ENCODE data around the gene PCSK6.
A peak's percentile ranks its signal among the peaks of the same experiment; 100 is the strongest.

PCSK6 gene

DNA sequence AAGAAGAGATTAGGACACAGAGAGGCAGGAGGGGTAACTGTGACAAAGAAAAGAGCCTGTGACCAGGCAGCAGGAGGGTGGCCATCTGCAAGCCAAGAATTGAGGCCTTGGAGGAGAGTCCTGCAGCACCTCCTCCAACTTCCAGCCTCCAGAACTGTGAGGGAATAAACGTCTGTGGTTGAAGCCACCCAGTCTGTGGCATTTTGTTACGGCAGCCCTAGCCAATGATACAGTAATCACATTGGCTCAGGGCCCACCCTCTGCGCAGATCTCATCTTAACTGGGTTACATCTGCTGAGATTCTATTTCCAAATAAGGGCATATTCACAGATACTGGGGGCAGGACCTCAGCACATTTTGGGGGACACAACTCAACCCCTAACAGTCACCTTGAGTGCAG is 223.5 kb downstream of the PCSK6 start:
- H3K4me3 ChIP-seq (replicated peaks in 1 of 2; ENCODE audit: low read depth in 2 of 2, low read length in 2 of 2), result no peak overlapping the region
- TF ChIP-seq, protein P1, sequence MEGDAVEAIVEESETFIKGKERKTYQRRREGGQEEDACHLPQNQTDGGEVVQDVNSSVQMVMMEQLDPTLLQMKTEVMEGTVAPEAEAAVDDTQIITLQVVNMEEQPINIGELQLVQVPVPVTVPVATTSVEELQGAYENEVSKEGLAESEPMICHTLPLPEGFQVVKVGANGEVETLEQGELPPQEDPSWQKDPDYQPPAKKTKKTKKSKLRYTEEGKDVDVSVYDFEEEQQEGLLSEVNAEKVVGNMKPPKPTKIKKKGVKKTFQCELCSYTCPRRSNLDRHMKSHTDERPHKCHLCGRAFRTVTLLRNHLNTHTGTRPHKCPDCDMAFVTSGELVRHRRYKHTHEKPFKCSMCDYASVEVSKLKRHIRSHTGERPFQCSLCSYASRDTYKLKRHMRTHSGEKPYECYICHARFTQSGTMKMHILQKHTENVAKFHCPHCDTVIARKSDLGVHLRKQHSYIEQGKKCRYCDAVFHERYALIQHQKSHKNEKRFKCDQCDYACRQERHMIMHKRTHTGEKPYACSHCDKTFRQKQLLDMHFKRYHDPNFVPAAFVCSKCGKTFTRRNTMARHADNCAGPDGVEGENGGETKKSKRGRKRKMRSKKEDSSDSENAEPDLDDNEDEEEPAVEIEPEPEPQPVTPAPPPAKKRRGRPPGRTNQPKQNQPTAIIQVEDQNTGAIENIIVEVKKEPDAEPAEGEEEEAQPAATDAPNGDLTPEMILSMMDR (IDR thresholded peaks at IDR 0.05; ENCODE audit: low read depth, low read length), result no peak
- DNase-seq (ENCODE audit: low read depth in 2 of 2), result peak in 1 of 2 donors; percentile 65

DNA sequence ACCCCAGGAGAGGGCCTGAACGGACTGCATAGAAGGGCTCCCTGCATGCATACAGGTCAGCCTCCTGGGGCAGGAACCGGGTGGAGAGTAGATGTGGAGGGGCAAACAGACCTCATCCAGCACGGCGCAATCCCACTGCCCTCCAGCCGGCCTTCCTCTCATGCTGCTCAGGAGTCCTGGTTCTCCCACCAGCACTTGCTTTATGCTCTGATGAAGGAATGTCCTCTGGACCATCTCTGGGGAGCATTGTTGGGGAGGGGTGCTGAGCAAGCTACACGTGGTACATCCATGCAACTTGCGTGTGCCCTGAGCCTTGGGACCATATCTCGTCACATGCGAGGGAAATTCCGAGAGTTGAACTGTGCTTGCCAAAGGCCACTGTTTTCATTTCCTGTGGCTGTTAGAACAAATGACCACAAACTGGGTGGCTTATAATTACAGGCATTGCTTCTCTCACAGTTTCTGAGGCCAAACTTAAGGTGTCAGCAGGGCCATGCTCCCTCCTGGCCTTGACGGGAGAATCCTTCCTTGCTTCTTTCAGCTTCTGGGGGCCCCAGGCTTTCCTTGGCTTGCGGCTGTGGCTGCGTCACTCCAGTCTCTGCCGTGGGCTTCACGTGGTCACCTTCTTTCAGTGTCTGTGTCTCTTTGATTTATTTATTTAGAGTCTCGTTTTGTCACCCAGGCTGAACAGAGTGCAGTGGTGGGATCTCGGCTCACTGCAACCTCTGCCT is 224.4 kb downstream of the PCSK6 start:
- no peak overlapping the region for H3K4me3 ChIP-seq (replicated peaks in 1 of 2; ENCODE audit: low read depth in 2 of 2, low read length in 2 of 2)
- TF ChIP-seq, protein P1 (IDR thresholded peaks at IDR 0.05; ENCODE audit: low read depth, low read length), result no peak
- DNase-seq (ENCODE audit: low read depth in 2 of 2), result peak in 1 of 2 donors; percentile 69

DNA sequence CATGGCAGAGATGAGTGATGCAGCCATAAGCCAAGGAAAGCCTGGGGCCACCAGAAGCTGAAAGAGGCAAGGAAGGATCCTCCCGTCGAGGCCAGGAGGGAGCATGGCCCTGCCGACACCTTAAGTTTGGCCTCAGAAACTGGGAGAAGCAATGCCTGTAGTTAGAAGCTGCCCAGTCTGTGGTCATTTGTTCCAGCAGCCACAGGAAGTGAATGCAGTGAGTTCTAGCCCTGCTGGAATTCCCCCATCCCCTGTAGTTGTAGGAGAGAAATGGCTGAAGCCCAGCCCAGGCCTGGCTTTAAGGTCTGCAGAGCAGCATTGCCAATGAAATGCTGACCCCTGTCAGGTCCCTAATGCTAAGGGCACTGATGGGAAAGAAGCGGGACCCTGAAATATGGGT is 225.5 kb downstream of the PCSK6 start:
- peak; percentile 40 to 60 for DNase-seq (ENCODE audit: low read depth in 2 of 2)
- TF ChIP-seq, protein P1 (IDR thresholded peaks at IDR 0.05; ENCODE audit: low read depth, low read length), result no peak
- H3K4me3 ChIP-seq (replicated peaks in 1 of 2; ENCODE audit: low read depth in 2 of 2, low read length in 2 of 2), result no peak overlapping the region

DNA sequence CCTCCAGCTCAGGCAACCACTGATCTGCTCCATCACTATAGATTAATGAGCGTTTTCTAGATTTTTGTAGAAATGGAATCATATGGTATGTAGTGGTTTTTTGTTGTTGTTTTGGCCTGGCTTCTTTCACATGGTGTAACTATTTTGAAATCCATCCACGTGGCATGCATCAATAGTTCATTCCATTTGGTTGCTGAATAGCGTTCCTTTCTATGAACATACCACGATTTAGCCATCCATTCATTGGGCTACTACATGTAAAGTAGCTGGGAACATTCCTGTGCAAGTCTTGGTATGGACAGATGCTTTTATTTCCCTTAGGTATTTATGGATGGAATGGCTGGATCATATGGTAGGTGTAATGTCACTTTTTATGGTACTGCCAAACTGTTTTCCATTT is 227.0 kb downstream of the PCSK6 start:
- H3K4me3 ChIP-seq (replicated peaks in 1 of 2; ENCODE audit: low read depth in 2 of 2, low read length in 2 of 2), result no peak overlapping the region
- TF ChIP-seq, protein P1 (IDR thresholded peaks at IDR 0.05; ENCODE audit: low read depth, low read length), result no peak
- DNase-seq (ENCODE audit: low read depth in 2 of 2), result no peak

DNA sequence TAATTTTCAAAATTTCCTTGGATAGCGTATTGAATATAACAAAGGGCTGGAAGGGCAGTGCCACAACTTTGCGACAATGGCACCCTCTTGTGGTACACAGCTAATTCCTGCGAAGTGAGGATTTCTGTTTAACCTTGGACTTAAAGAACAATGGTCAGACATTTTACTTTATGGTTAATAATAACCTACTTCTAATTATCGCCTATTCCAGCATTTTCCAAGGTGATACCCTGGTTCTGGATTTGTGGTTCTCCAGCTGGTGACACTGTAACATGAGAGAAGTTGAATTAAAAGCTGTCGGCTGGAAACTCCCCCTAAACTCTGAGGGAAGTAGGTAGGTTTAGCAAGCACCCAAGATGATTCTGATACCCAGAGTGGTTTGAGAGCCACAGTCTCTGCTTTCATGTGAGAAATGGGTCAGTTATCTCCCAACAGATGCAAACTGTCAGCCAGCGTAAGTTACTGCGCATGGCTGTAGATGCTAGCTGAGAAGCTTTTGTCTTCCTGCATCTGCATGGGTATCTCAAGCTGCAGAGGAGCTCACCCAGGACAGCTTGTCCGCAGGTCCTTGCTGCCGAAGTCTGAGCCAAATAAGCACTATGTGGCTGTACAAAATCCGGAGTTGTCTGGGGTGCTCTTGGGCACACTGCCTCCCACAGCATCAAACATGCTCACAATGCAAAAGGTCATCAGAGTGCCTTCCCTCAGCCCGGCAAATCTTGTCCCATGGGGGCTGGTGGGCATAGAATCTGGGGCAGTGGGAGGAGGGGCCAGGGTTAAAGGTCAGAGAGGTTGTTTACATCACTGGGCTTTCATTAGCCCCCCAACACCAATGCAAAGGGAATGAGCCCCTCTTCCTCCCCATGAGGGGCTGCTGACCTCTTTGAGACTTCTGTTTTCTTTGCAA is 231.0 kb downstream of the PCSK6 start:
- no peak overlapping the region for H3K4me3 ChIP-seq (replicated peaks in 1 of 2; ENCODE audit: low read depth in 2 of 2, low read length in 2 of 2)
- TF ChIP-seq, protein P1 (IDR thresholded peaks at IDR 0.05; ENCODE audit: low read depth, low read length), result peak; percentile 74
- DNase-seq (ENCODE audit: low read depth in 2 of 2), result peak; percentile 88 to 89

DNA sequence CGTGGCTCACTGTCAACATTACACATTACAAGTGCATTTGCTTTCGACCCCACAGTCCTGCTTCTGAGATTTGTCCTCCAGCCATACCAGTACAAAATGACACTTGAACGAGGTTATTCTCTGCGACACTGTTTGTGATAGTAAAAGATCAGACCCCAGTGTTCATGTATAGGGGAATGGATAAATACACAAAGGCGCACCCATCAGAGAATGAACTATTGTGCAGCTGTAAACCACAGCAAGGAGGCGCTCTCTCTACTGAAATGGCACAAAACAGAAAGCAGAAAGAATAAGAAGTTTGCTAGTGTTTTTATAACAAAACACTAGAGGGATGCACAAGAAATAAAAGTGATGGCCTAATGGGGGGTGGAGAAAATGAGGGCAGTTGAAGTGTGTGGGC is 232.8 kb downstream of the PCSK6 start:
- H3K4me3 ChIP-seq (replicated peaks in 1 of 2; ENCODE audit: low read depth in 2 of 2, low read length in 2 of 2), result no peak overlapping the region
- DNase-seq (ENCODE audit: low read depth in 2 of 2), result no peak
- TF ChIP-seq, protein P1 (IDR thresholded peaks at IDR 0.05; ENCODE audit: low read depth, low read length), result peak; percentile 38

All from cardiac fibroblast (primary cell).